Fibroblast of pulmonary artery (primary cell): ENCODE data around the gene KCTD13.
"Not testable (repeated sequence)": the region's sequence is repeated elsewhere in the genome, so short reads cannot be mapped to it uniquely, and the experiment has no call there.

ENCODE experiments used
- DNase-seq: peaks from one replicate; pipeline ENCODE4 v3.0.0-alpha.2; 2010; ENCODE audit warnings: low read depth
- H3K4me3 ChIP-seq: replicated peaks from 2 replicates; pipeline ENCODE4 v1.5.1; 2011; ENCODE audit warnings: low read depth, mild to moderate bottlenecking, control low read depth, low read length, moderate library complexity
- TF ChIP-seq, protein P1 (sequence below): IDR thresholded peaks from 2 replicates; pipeline ENCODE4 v1.5.1; 2011; ENCODE audit warnings: mild to moderate bottlenecking, control low read depth, low read length, inconsistent platforms; ENCODE audit errors: missing control alignments

The KCTD13 gene

DNA sequence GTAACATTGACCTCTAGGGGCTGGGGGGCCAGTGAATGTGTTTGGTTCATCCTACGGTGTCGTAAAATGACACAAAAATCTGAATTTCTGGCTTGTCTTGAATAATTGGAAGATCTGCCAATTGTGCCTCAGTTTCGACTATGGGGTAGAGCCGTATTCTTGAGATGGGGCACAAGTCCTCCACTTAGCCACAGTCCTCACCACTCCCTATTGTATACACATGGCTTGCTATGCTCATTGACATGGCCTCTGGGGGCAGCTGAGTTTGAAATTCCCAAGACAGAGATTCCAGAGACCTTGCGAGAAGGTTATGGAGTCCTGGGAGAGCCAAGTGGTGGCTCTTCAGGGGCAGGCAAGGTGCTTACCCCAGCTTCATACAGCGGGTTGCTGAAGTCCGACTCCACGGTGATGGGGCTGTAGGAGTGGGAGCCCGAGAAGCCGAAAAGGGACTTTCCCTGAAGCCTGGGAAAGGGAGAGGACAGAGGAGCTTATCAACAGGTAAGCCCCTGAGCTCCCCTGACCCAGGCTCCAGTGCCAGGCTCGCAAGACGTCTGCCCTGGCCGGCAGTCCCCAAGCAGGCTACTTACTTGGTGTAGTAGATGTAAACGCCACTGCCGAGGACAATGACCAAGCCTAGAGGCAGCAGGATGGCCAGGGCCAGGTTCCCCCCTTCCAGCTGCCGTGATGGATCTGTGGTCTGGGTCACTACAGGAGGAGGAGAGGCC is 54.0 kb downstream of the KCTD13 start:
- TF ChIP-seq, protein P1, sequence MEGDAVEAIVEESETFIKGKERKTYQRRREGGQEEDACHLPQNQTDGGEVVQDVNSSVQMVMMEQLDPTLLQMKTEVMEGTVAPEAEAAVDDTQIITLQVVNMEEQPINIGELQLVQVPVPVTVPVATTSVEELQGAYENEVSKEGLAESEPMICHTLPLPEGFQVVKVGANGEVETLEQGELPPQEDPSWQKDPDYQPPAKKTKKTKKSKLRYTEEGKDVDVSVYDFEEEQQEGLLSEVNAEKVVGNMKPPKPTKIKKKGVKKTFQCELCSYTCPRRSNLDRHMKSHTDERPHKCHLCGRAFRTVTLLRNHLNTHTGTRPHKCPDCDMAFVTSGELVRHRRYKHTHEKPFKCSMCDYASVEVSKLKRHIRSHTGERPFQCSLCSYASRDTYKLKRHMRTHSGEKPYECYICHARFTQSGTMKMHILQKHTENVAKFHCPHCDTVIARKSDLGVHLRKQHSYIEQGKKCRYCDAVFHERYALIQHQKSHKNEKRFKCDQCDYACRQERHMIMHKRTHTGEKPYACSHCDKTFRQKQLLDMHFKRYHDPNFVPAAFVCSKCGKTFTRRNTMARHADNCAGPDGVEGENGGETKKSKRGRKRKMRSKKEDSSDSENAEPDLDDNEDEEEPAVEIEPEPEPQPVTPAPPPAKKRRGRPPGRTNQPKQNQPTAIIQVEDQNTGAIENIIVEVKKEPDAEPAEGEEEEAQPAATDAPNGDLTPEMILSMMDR: no peak
- DNase-seq: no peak
- H3K4me3 ChIP-seq: no peak overlapping the region

DNA sequence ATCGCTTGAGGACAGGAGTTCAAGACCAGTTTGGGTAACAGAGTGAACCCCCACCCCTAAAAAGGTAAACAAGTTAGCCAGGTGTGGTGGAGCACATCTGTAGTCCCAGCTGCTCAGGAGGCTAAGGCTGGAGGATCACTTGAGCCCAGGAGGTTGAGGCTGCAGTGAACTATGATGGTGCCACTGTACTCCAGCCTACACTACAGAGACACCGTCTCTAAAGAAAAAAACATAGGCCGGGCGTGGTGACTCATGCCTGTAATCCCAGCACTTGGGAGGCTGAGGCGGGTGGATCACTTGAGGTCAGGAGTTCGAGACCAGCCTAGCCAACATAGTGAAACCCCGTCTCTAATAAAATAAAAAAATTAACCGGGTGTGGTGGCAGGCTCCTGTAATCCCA is 57.0 kb downstream of the KCTD13 start:
- DNase-seq, H3K4me3 ChIP-seq: not testable (repeated sequence)

DNA sequence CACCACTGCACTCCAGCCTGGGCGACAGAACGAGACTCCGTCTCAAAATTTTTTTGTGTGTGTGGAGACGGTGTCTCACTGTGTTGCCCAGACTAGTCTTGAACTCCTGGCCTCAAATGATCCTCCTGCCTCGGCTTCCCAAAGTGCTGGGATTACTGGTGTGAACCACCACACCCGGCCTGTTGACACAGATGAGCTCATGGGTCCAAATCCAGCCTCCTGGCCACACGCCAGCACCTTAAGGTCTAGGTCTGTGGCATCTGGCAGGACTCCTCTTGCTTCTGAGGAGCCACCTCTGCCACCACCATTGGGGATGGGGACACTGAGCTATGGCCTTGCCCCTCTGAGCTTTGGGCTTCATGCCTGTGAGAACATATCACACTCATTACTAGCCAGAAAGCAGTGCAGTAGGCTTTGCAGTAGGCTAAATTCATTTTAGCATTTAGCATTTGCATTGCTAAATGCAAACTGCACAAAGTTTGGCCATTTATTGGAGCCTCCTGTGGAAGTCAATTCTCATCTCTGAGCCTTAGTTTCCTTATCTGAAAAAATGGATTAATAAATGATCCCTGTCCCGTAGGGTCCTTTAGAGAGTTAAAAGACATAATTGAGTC is 57.5 kb downstream of the KCTD13 start:
- TF ChIP-seq, protein P1: no peak
- no peak for DNase-seq
- H3K4me3 ChIP-seq: no peak overlapping the region

DNA sequence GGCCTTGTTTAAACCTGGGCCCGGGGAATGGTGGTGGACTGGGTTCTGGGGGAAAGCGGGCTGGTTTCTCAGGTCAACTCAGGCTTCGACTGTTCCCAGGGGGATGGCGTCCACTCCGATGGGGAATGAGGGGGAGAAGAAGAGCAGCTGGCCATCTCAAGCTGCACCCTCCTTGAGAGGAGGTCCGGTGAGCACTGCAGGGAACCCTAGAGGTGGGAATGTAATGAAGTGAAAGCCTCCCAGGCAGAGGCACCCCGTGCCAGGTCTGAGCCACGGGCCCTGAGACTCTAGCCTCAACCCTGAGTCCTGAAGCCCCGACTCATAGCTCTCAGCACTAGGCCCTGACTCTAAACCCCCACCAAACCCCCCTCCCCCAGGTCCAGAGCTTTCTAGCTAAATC is 61.8 kb downstream of the KCTD13 start:
- no peak overlapping the region for H3K4me3 ChIP-seq
- DNase-seq: no peak
- TF ChIP-seq, protein P1: no peak

DNA sequence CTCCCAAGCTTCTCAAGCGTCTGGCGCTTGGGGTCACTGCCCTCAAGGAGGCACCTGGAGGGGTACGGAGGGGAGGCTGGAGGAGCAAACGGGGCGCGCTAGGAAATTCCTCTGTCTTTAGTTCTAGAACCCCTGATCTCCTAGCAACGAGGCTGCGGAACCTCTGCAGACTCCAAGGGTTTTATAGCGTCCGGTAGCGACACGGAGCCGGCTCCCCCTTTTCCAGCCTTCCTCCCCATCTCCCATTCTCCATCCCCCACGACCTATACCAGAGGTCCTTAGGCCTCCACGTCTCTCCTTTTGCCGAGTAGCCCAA is 62.4 kb downstream of the KCTD13 start:
- H3K4me3 ChIP-seq: peak overlapping the region; percentile 85
- TF ChIP-seq, protein P1: no peak
- no peak for DNase-seq

DNA sequence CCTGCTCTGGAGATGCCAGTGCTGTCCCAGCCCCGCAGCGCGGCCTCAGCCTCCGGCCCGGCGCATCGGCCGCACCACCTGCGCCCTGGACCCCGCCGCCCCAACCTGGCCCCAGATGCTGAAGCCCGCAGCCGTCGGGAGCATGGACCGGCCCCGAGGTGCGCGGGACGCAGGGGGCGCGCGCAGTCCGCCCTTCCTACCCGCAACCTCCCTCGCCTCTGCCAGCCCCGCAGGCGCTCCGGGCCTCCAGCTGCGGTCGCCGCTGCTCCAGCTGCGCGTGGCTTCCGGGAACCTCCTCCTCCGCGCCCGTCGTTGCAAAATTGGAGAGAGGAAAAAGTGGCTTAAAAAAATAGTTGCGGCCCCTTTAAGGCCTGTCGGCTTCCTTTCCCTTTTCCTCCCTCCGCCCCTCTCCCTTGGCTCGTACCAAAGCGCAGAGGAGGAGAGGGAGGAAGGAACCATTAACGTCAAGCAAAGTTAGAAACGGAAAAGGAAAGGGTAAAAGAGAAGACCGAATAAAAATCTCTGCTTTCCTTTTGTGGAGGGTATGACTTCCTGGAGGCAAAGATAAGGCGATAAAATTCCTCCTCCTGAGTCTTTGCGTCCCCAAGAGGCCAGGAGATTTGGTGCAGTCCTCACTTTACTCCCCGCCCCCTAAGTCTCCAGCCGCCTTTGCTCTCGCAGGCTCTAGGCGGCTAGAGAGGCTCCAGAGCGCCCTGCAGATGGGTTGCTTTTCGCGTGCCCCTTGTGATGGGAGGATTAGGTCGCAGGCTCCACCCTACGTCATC is 63.0 kb downstream of the KCTD13 start, which contains the start of gene CDIPT:
Gene CDIPT (minus strand): TSS at position 343 of the 785 bp plus-strand sequence. CDS start 369 bp downstream, outside the sequence.
- peak; percentile 99 for DNase-seq
- peak within 1 kb of the TSS; percentile 85 for H3K4me3 ChIP-seq

More for the DNA sequence above, 63.0 kb downstream of the KCTD13 start, which contains the start of gene CDIPT:
- TF ChIP-seq, protein P1: peak; percentile 42
